ENCODE results near the gene GUCA1A. TPM values are rescaled to one million over a fixed set of nuclear protein-coding genes. Genes with fewer than 3 reads are reported as not detected.
"Not testable (repeated sequence)": the region's sequence is repeated elsewhere in the genome, so short reads cannot be mapped to it uniquely, and the experiment has no call there.

The GUCA1A gene
- total RNA-seq, 6 experiments from 2014 or later = not detected

GRCh38 chr6:42148058-42148457, 25.1 kb upstream of the GUCA1A start:
- H3K4me3 ChIP-seq = no peak overlapping the region
- no peaks in the 10 kb centered on the region for H3K4me1 ChIP-seq
- no peaks in the 10 kb centered on the region for H3K36me3 ChIP-seq
- no peak overlapping the region for H3K27ac ChIP-seq
- DNase-seq = no peak
- no peak for TF ChIP-seq CTCF (IDR thresholded peaks at IDR 0.05)
- no peak for TF ChIP-seq POLR2A (IDR thresholded peaks at IDR 0.05)
- WGBS (ENCODE audit: insufficient coverage, low coverage, low lambda C conversion rate, missing lambda C conversion rate) = 50% methylated on average over 2 of the region's 3 CpGs
- no peaks in the 10 kb centered on the region for H3K27me3 ChIP-seq
- H3K9me3 ChIP-seq = no peaks in the 10 kb centered on the region
- intact Hi-C loops (cut with DNase I) = no loop called here
- no peak for ATAC-seq

- no peaks in the 10 kb centered on the region for H3K9me3 ChIP-seq
- H3K27me3 ChIP-seq = no peaks in the 10 kb centered on the region
- H3K27ac ChIP-seq = no peak overlapping the region
- TF ChIP-seq POLR2A (IDR thresholded peaks at IDR 0.05) (no peak), CTCF (IDR thresholded peaks at IDR 0.05) (no peak)
- no peak overlapping the region for H3K4me3 ChIP-seq
- no peaks in the 10 kb centered on the region for H3K36me3 ChIP-seq
- intact Hi-C loops (cut with DNase I) = no loop called here
- no peak for ATAC-seq
- no peak for DNase-seq
- WGBS (ENCODE audit: insufficient coverage, low coverage, low lambda C conversion rate, missing lambda C conversion rate) = 58% methylated on average over 8 of the region's 8 CpGs
- no peaks in the 10 kb centered on the region for H3K4me1 ChIP-seq
These were observed 22.9 kb upstream of the GUCA1A start for GRCh38 chr6:42150254-42150653.

GRCh38 chr6:42152024-42152423, 21.1 kb upstream of the GUCA1A start:
- 81% methylated on average over 5 of the region's 8 CpGs for WGBS (ENCODE audit: insufficient coverage, low coverage, low lambda C conversion rate, missing lambda C conversion rate)
- DNase-seq = no peak
- Histone ChIP-seq H3K4me3 (no peak overlapping the region), H3K36me3 (no peaks in the 10 kb centered on the region), H3K9me3 (no peaks in the 10 kb centered on the region), H3K4me1 (no peaks in the 10 kb centered on the region), H3K27ac (no peak overlapping the region), H3K27me3 (no peaks in the 10 kb centered on the region)
- intact Hi-C loops (cut with DNase I) = no loop called here
- no peak for ATAC-seq
- no peak for TF ChIP-seq CTCF (IDR thresholded peaks at IDR 0.05)
- TF ChIP-seq POLR2A (IDR thresholded peaks at IDR 0.05) = no peak

- WGBS (ENCODE audit: insufficient coverage, low coverage, low lambda C conversion rate, missing lambda C conversion rate) = 65% methylated on average over 3 of the region's 4 CpGs
- ATAC-seq; H3K36me3 ChIP-seq; intact Hi-C loops (cut with DNase I); H3K4me3 ChIP-seq; H3K27me3 ChIP-seq; DNase-seq; H3K9me3 ChIP-seq; H3K27ac ChIP-seq; H3K4me1 ChIP-seq: not testable (repeated sequence)
These were observed 20.5 kb upstream of the GUCA1A start for GRCh38 chr6:42152528-42153213.

GRCh38 chr6:42153921-42154320, 19.2 kb upstream of the GUCA1A start:
- intact Hi-C loops (cut with DNase I) = no loop called here
- Histone ChIP-seq H3K27me3 (no peaks in the 10 kb centered on the region), H3K4me1 (no peaks in the 10 kb centered on the region), H3K4me3 (no peak overlapping the region), H3K27ac (no peak overlapping the region), H3K36me3 (no peaks in the 10 kb centered on the region), H3K9me3 (no peaks in the 10 kb centered on the region)
- DNase-seq = no peak
- no peak for TF ChIP-seq CTCF (IDR thresholded peaks at IDR 0.05)
- ATAC-seq = no peak
- WGBS (ENCODE audit: insufficient coverage, low coverage, low lambda C conversion rate, missing lambda C conversion rate) = 74% methylated on average over 4 of the region's 5 CpGs

Measured in right lobe of liver (tissue), 6 donors.